Liver (tissue), 3 donors: Measurements from ENCODE around the gene BAG5.

Experiments used
- ATF3 ChIP-seq: IDR thresholded peaks from 2 replicates; pipeline ENCODE4 v1.6.1; 2016; ENCODE audit warnings: antibody characterized with exemption
- CTCF ChIP-seq: fragments of 150-350 bp; IDR thresholded peaks from 2 replicates; pipeline ENCODE4 v1.5.1; 2017; ENCODE audit warnings: improper control_type of control experiment, low read depth, low read length; ENCODE audit not compliant: missing input control
- FOXA1 ChIP-seq: IDR thresholded peaks from 2 replicates; pipeline ENCODE4 v1.6.1; 2016; ENCODE audit warnings: antibody characterized with exemption
- JUND ChIP-seq, 2 donors: IDR thresholded peaks; 2 replicates each; pipeline ENCODE4 v1.6.1; 2016; ENCODE audit warnings: antibody characterized with exemption in 2 of 2
- RAD21 ChIP-seq, 2 donors: IDR thresholded peaks; 2 replicates each; pipeline ENCODE4 v1.6.1; 2016; ENCODE audit warnings: antibody characterized with exemption in 2 of 2, mild to moderate bottlenecking in 2 of 2
- REST ChIP-seq: IDR thresholded peaks from 2 replicates; pipeline ENCODE4 v1.6.1; 2016; ENCODE audit warnings: antibody characterized with exemption, mild to moderate bottlenecking
- RXRA ChIP-seq, 2 donors: IDR thresholded peaks; 2 replicates each; pipeline ENCODE4 v1.6.1; 2017 to 2018; ENCODE audit warnings: antibody characterized with exemption in 2 of 2, mild to moderate bottlenecking in 1 of 2
- donor health status: healthy.
- donor health status: healthy.

GRCh38 chr14:103581954-103582703 lies 19.7 kb upstream of the BAG5 start:
- TF ChIP-seq ATF3 (no peak), CTCF (no peak), RAD21 (IDR thresholded peaks at IDR 0.05) (no peak), RXRA (IDR thresholded peaks at IDR 0.05) (no peak), REST (no peak), FOXA1 (no peak), JUND (IDR thresholded peaks at IDR 0.05) (no peak)
